HG03066 (cell line): ENCODE measurements around the gene MCTP1.
"Not testable (repeated sequence)": the region's sequence is repeated elsewhere in the genome, so short reads cannot be mapped to it uniquely, and the experiment has no call there.

ENCODE experiments used
- ATAC-seq: cut with Tn5 transposase; IDR thresholded peaks from one replicate; pipeline ENCODE4 v1.9.1; 2021; ENCODE audit warnings: low read depth; ENCODE audit not compliant: unreplicated experiment

MCTP1 gene

DNA sequence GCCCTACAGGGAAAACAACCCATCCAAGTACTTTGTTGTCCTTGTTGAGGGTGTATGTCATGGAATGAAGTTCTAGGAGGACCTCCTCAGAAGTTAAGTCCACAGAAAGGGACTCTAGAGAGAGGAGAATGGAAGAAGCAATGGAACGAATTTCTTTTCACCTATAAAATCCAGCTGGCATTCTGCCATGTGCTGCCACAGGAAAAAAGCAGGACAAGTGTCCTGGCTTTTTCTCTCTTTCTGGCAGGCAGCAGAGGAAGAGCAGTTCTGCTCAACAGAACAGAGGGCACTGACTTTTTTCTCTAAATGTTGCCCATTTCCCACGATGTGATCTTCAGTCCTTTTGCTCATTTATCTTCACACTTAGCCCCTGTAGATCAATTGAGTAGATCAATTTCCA is 240.8 kb downstream of the MCTP1 start:
- ATAC-seq = no peak

DNA sequence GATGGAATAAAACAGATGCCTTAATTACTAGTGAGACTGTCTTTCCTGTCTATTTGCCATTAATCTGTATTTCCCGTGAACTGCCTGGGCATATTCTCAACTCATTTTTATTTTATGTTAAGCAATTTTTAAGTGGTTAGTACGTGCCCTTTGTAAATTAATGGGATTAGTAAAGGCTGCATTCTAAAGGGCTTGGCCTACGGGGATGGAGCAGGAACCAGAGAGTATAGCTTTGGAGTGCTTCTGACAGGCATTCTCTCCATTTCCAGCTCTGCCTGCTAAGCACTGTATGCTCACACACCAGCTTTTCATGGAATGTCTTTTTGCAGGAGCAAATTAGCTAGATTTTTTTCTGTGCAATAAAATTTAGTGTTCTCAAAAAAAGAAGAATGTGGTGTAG is 241.2 kb downstream of the MCTP1 start:
- ATAC-seq = no peak

DNA sequence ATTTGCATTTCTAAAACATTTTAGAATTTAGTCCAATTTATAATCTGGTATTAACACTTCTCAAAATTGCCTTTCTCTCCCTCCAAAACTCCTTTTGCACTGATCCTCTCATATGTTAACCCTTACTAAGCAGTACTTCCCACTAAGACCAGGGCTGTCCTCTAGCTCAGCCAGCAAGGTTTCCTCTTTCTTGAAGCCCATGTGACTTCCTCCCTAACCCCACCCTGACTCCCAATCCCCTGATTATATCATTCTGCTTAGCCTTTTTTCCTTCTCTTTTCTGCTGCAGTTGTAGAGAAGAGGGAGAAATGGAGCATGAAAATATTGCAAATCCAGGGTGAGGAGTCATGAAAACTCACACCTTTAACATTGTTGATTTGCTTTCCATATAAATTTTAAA is 241.7 kb downstream of the MCTP1 start:
- ATAC-seq = no peak

- ATAC-seq = no peak
Measured at GRCh38 chr5:95042037-95042436, 242.9 kb downstream of the MCTP1 start.

GRCh38 chr5:95035891-95036685 is 248.8 kb downstream of the MCTP1 start:
- no peak for ATAC-seq

DNA sequence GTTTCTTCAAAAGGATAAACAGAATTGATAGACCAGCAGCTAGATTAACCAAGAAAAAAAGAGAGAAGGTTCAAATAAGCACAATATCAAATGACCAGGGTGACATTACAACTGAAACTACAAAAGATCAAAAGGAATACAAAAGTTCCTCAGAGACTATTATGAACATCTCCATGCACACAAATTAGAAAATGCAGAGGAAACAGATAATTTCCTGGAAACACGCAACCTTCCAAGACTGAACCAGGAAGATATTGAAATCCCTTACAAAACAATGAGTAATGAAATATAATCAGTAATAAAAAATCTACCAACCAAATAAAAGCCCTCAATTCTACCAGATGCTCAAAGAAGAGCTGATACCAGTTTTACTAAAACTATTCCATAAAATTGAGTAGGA is 252.1 kb downstream of the MCTP1 start:
- no peak for ATAC-seq

- ATAC-seq = peak; percentile 50
Measured at GRCh38 chr5:95029569-95030366, 255.1 kb downstream of the MCTP1 start.

- ATAC-seq = peak; percentile 30
Measured at GRCh38 chr5:95027775-95028174, 257.1 kb downstream of the MCTP1 start.

DNA sequence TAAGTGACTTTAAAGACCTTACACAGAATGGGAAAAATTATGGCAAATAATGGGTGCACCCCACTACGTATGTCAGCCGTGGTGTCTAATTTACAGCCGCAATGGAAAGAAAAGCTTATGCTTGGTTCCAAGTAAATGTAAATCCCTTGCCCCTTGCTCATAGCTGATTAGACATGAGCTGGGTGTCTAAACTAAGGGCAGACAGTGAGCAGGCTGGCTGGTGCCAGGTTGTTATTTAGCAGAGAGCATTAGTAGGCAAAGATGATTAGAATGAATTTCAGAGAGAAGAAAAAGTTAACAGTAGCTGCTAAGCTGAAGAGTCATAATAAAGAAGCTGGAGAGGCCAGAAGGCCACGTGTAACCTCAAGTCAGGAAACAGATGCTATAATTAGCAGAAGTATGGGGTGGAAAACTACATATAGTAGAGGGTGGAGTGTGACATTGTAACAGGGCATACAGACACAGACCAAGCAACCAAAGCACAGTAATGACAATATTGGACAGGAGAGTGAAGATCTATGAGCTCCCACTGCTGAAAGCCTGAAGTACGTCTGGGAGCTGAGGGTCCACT is 257.7 kb downstream of the MCTP1 start:
- peak; percentile 35 for ATAC-seq

- ATAC-seq = no peak
Measured at GRCh38 chr5:95026718-95027117, 258.2 kb downstream of the MCTP1 start.

- peak; percentile 55 for ATAC-seq
Measured at GRCh38 chr5:95022967-95023695, 261.8 kb downstream of the MCTP1 start.

DNA sequence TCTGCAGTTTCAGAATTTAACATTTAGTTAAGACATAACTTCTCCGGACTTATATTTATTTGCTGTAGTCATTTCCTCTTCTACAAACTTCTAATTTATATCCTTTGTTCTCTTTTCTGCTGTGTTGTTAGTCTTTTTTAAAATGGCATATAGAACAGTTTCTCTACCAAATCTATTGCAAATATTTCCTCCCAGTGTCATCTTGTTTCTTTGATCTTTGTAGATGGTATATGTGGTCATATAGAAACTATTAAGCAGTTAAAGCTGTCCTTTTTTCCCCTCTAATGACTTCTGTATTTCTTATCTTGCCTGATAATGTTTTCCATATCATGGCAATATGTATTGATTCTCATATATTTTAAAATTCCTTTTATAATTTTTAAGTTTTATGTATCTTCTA is 264.5 kb downstream of the MCTP1 start:
- ATAC-seq = no peak

GRCh38 chr5:95018946-95019345 is 265.9 kb downstream of the MCTP1 start:
- no peak for ATAC-seq

GRCh38 chr5:95018511-95018910 is 266.4 kb downstream of the MCTP1 start:
- ATAC-seq = no peak

DNA sequence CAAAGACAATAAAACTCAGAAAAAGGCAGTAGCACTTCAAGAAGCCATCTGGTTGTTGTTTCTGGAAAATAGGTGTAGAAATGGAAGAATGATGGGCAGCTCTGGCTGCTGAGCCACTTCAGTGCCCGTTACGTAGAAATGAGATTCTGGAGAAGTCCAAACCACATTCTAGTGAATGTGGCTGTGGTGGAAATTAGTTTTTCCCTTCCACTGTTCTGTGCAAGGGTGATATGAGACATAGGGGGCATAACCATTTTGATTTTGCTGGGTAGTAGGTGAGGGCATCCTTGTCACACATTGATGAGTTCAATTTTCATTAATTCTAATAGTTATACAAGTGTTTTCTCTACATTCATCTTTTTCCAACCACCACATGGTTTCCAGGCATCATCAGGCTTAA is 275.1 kb downstream of the MCTP1 start:
- ATAC-seq = no peak

GRCh38 chr5:95007921-95008597 is 276.8 kb downstream of the MCTP1 start:
- peak; percentile 71 for ATAC-seq

DNA sequence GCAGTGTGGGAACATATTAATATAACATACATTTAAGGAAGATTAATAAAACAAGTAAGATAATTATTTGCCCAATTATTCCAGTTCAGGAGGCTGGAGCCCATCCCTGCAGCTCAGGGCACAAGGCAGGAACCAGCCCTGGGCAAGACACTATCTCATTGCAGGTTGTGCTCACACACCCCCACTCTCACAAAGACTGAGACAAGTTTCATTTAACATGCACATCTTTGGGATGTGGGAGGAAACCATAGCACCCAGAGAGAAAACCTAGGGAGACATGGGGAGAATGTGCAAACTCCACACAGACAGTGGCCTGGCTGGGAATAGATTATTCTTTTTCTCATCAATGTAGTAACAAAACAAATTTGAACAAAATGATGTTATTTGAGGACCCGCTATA is 279.1 kb downstream of the MCTP1 start:
- no peak for ATAC-seq

GRCh38 chr5:94998670-94999069 is 286.2 kb downstream of the MCTP1 start:
- no peak for ATAC-seq

GRCh38 chr5:94994537-94994936 is 290.4 kb downstream of the MCTP1 start:
- ATAC-seq = not testable (repeated sequence)

GRCh38 chr5:94993491-94993890 is 291.4 kb downstream of the MCTP1 start:
- ATAC-seq = no peak
